ENCODE measurements around the gene FAM241A.
"Not testable (repeated sequence)": the region's sequence is repeated elsewhere in the genome, so short reads cannot be mapped to it uniquely, and the experiment has no call there.

FAM241A gene

GRCh38 chr4:112110059-112110425, 35.2 kb upstream of the FAM241A start:
- no peak for DNase-seq (ENCODE audit: low spot score)
- TF ChIP-seq, protein P1, sequence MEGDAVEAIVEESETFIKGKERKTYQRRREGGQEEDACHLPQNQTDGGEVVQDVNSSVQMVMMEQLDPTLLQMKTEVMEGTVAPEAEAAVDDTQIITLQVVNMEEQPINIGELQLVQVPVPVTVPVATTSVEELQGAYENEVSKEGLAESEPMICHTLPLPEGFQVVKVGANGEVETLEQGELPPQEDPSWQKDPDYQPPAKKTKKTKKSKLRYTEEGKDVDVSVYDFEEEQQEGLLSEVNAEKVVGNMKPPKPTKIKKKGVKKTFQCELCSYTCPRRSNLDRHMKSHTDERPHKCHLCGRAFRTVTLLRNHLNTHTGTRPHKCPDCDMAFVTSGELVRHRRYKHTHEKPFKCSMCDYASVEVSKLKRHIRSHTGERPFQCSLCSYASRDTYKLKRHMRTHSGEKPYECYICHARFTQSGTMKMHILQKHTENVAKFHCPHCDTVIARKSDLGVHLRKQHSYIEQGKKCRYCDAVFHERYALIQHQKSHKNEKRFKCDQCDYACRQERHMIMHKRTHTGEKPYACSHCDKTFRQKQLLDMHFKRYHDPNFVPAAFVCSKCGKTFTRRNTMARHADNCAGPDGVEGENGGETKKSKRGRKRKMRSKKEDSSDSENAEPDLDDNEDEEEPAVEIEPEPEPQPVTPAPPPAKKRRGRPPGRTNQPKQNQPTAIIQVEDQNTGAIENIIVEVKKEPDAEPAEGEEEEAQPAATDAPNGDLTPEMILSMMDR (IDR thresholded peaks at IDR 0.05): no peak
- H3K4me3 ChIP-seq: peak overlapping the region; percentile 12
- peak overlapping the region in 1 of 2 donors; percentile 12 for H3K27ac ChIP-seq

DNA sequence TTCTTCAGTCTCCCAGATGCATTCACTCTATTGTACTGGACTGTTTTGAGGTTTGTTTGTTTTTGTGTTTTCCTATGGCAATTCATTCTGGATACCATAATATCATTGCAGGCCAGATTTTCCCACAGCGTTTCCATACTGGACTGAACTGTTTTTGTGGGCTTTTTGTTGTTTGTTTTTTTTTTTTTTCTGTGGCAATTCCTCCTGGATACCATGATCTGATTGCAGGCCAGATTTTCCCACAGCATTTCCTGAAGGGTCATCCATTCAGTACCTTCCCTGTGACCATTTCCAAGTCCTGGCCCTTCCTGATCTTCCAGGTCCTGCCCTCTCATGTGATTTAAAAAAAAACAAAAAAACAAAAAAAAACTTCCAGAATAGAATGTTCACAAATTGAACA, 33.9 kb upstream of the FAM241A start:
- TF ChIP-seq, protein P1 (IDR thresholded peaks at IDR 0.05): no peak
- Histone ChIP-seq H3K27ac (no peak overlapping the region), H3K4me3 (no peak overlapping the region)
- no peak for DNase-seq (ENCODE audit: low spot score)

DNA sequence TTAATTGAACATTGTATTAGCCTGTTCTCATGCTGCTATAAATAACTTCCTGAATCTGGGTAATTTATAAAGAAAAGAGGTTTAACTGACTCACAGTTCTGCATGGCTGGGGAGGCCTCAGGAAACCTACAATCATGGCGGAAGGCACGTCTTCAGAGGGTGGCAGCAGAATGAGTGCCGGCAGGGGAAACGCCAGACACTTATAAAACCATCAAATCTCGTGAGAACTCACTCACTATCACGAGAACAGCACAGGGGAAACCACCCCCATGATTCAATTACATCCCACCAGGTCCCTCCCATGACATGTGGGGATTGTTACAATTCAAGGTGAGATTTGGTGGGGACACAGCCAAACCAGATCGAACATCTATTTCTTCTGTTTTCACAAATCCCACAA, 33.2 kb upstream of the FAM241A start:
- not testable (repeated sequence) for H3K27ac ChIP-seq; DNase-seq (ENCODE audit: low spot score); H3K4me3 ChIP-seq

DNA sequence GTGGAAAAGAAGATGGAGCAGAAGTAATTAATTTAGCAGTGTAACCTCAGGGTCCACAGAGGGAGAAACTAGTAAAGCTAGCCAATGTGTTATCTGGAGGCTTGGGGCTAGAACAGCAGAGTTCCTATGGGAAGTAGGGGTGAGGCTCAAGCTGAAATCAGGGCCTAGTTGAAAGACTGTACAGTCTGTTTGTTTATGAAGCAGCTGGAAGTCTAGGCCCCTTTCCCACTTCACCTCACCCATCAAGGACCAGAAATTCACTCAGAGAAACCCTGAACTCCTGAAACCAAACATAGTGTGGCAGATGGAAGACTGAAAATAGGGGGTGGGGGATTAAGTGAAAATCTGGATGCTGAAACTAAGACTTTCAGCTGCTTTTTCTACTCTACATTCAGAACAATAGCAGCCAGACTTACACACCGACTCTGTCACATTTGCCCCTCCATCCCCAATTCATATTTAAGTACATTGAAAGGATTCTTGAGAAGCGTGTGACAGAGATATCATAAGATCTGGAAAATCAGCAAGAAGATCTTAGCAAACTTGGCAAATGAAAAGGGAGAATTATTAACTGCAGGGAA, 32.6 kb upstream of the FAM241A start:
- TF ChIP-seq, protein P1 (IDR thresholded peaks at IDR 0.05): no peak
- DNase-seq (ENCODE audit: low spot score): no peak
- Histone ChIP-seq H3K4me3 (no peak overlapping the region), H3K27ac (no peak overlapping the region)

DNA sequence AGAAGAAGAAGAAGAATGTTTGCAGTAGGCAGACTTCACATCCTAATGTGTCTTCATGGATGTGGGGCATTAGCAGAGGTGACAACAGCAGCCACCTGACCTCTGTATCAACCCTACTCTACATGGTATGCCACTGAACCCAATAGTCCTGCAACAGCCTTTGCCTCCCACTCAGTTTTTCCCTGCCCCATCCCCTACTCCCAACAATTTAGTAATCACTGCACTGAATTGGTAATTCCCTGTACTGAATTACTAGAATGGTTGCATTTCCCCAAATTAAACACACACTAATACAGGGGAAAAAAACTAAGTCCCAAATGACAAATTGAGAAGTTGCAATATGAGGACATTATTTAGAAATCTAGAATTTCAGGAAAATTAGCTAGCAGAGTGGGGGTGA, 31.4 kb upstream of the FAM241A start:
- H3K4me3 ChIP-seq: no peak overlapping the region
- TF ChIP-seq, protein P1 (IDR thresholded peaks at IDR 0.05): no peak
- DNase-seq (ENCODE audit: low spot score): no peak
- no peak overlapping the region for H3K27ac ChIP-seq

- TF ChIP-seq, protein P1 (IDR thresholded peaks at IDR 0.05): no peak
- DNase-seq (ENCODE audit: low spot score): no peak
- H3K27ac ChIP-seq: no peak overlapping the region
- no peak overlapping the region for H3K4me3 ChIP-seq
These were observed 30.8 kb upstream of the FAM241A start for GRCh38 chr4:112114452-112114851.

GRCh38 chr4:112118742-112119352, 26.4 kb upstream of the FAM241A start:
- TF ChIP-seq, protein P1 (IDR thresholded peaks at IDR 0.05): no peak
- Histone ChIP-seq H3K4me3 (no peak overlapping the region), H3K27ac (no peak overlapping the region)
- DNase-seq (ENCODE audit: low spot score): no peak
